Omental fat pad (tissue), 4 donors: Measurements from ENCODE around the gene TRMT10A. TPM values are rescaled to one million over a fixed set of nuclear protein-coding genes. Genes with fewer than 3 reads are reported as not detected.

Experiments
- ATAC-seq: fragments of 150-250 bp; one replicate; pipeline ENCODE4 v1.9.1; 2016; ENCODE audit warnings: mild to moderate bottlenecking, moderate library complexity; ENCODE audit not compliant: low FRiP score
- DNase-seq: peaks from one replicate; pipeline ENCODE4 v3.0.0-alpha.2; 2019; ENCODE audit warnings: low spot score
- total RNA-seq, 4 donors: library from RNA; depleted of rRNA; stranded (reverse); fragments of >200 nt; gene quantifications; one replicate each; pipeline ENCODE4 v1.1.0, GENCODE V29; 2016
- TF ChIP-seq, protein P1 (sequence below), 3 donors: fragments of 450-650 bp; IDR thresholded peaks; one replicate each; pipeline ENCODE4 v1.5.1; 2016 to 2017; ENCODE audit warnings: antibody characterized with exemption in 3 of 3, mild to moderate bottlenecking in 3 of 3, moderate library complexity in 2 of 3

Gene TRMT10A
- total RNA-seq, 4 donors from 2014 or later, result 4.6 to 7.9 (median 5.1) TPM

DNA sequence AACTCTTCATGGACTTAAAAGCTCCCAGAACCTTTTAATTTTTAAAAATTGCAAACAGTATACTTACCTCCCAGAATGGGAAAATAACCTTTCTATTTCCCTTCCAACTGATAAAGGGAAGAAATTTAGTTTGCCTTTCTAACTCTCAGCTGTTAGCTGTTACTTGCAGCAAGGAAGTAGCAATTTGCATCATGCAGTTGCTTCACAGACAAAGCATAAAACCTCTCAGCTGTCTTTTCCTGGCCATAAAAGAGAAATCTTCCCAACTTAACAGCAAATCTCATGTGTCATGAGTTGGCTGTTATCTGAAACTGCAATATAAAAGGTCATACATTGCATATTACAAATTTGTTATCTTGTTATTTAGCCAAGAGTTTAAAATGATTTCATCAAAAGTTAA, 34.6 kb downstream of the TRMT10A start:
- DNase-seq (no peak), ATAC-seq (no peak)
- TF ChIP-seq, protein P1, sequence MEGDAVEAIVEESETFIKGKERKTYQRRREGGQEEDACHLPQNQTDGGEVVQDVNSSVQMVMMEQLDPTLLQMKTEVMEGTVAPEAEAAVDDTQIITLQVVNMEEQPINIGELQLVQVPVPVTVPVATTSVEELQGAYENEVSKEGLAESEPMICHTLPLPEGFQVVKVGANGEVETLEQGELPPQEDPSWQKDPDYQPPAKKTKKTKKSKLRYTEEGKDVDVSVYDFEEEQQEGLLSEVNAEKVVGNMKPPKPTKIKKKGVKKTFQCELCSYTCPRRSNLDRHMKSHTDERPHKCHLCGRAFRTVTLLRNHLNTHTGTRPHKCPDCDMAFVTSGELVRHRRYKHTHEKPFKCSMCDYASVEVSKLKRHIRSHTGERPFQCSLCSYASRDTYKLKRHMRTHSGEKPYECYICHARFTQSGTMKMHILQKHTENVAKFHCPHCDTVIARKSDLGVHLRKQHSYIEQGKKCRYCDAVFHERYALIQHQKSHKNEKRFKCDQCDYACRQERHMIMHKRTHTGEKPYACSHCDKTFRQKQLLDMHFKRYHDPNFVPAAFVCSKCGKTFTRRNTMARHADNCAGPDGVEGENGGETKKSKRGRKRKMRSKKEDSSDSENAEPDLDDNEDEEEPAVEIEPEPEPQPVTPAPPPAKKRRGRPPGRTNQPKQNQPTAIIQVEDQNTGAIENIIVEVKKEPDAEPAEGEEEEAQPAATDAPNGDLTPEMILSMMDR (IDR thresholded peaks at IDR 0.05), result no peak

DNA sequence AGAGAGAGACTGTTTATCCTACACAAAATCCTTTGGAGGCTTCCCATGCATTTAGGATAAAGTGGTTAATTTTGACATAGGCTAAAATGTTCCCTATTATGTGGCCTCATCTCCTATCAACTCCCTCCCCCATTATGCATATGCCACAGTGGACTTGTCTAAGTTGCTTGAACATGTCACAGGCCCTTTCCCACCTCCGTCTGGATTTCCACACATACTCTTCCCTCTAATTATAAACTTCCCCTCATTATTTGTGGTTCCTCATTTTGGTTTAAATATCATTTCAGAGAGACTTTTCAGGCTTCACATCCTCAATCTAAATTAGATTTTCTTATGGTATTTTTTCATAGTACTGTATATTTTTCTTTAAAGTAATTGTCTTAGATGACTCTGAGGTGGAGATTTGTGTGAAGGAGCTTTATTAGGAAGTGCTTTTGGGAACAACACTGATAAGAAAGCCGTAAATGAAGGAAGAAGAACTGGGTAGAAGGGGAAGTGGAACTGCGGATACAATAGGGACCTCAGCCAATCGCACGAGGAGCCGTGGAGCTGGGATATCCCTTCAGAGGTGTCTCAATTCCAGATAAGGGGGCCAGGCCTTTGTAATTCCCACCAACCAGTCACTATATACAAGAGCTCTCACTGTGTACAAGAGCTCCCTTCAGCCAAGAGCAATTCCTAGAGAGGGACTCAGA, 45.1 kb downstream of the TRMT10A start:
- ATAC-seq (no peak), DNase-seq (no peak)
- TF ChIP-seq, protein P1 (IDR thresholded peaks at IDR 0.05), result no peak

DNA sequence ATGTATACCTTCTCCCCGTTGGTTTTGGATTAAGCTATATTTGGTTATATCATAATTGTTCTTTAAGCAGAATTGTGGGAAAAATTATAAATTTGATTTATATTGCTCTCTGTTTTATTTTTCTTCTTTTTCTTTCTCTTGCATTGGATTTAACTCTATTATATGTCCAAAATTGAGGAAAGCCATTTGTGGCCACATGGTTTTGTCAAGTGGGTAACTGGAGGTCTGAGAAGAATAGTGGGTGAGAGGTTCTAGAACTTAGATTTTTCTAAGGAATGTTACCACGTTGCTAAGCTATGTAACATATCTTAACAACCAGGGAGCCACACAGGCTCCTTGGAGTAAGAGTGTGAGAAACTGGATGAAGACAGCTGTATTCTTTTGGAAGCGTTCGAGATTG, 53.1 kb downstream of the TRMT10A start, which contains the start of gene C4orf17:
Gene C4orf17 (plus strand): TSS at position 301 of the 400 bp plus-strand sequence. CDS start 2,061 bp downstream, outside the sequence.
- DNase-seq (no peak), ATAC-seq (no peak)
- TF ChIP-seq, protein P1 (IDR thresholded peaks at IDR 0.05), result no peak

DNA sequence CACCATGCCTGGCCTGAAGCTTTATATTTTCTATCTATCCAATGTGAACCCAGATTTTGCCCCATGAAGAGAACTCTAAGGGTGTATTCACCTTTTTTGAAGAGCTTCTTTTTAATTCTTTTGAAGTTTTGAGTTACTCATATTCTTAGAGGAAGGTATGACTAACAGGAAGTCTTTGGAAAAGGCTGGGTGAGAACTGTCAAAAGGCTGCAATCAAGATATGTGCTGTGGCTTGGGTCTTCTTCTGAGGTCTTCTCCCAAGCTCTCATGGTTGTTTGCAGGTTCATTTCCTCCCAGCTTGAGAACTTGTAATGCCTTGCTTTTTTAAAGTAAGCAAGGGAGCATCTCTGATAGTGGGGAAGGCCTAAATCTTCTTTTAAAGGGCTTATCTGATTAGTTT, 56.1 kb downstream of the TRMT10A start:
- ATAC-seq (no peak), DNase-seq (no peak)
- TF ChIP-seq, protein P1 (IDR thresholded peaks at IDR 0.05), result no peak

DNA sequence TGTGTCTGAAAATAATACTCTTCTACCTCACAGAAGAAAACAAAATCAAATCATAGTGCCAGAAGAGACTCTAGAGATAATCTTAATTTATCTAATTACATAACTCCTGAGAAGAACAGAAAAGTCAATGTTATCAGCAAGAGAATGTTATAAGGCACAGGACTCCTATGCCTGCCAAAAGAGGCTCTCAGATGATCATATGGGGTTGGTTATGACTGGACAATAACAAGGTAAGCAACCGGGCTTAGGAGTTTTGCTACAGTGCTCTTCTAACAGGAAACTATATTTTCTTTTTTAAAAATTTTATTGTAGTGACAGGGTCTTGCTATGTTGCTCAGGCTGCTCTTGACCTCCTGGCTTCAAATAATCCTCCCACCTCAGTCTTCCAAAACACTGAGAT, 56.5 kb downstream of the TRMT10A start:
- ATAC-seq, result no peak
- DNase-seq, result no peak
- TF ChIP-seq, protein P1 (IDR thresholded peaks at IDR 0.05), result no peak

DNA sequence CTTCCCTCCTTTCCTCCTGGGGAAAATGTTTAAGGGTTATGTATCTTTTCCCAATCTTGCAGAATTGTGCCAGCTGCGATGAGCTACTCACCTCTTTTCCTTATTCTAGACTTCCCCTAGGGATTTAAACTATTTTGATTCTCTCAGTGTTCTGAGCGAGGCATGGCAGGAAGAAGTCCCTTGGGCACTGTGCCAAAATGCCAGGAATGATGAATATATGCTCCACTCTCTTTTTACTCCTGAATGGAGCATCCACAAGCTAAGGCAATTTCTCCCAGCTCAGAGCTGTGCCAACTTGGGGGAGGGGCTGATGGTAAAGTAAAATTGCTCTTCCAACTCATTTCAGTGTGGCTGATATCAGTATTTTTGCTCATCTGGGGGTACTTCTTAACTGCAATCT, 57.1 kb downstream of the TRMT10A start:
- ATAC-seq, result no peak
- TF ChIP-seq, protein P1 (IDR thresholded peaks at IDR 0.05), result no peak
- no peak for DNase-seq
